H1 (cell line): ENCODE measurements around the gene ARHGAP26. TPM values are rescaled to one million over a fixed set of nuclear protein-coding genes. Genes with fewer than 3 reads are reported as not detected.

Experiments
- CTCF ChIA-PET: fragments of 300-600 bp; sonication (Branson Sonifier 250); formaldehyde crosslinking; loops from one replicate; lab custom pipeline; 2021; ENCODE audit not compliant: partially characterized antibody; lab: Charles Lee
- POLR2A ChIA-PET: fragments of 300-600 bp; sonication (Branson Sonifier 250); formaldehyde crosslinking; loops from one replicate; lab custom pipeline; 2021; ENCODE audit warnings: inconsistent platforms; ENCODE audit not compliant: partially characterized antibody; lab: Charles Lee
- DNase-seq, 2 experiments: peaks; one replicate each; pipeline versions ENCODE4 v3.0.0 to v3.0.0-alpha.2; 2010 to 2022; ENCODE audit warnings: low spot score in 2 of 2, low read depth in 1 of 2, mixed read lengths in 1 of 2
- FAIRE-seq: peaks from 2 replicates; lab custom pipeline; 2011; peaks lifted over from hg19 to GRCh38; lab: Jason Lieb, UNC
- H2AFZ ChIP-seq: 2 replicates; pipeline ENCODE4 v1.8.1; 2012; ENCODE audit warnings: low read length, inconsistent platforms
- H2AK5ac ChIP-seq: 2 replicates; pipeline ENCODE4 v1.6.1; 2013; ENCODE audit warnings: low read depth, low read length
- H2BK120ac ChIP-seq: replicated peaks from 2 replicates; pipeline ENCODE3; 2013; ENCODE audit warnings: low read depth, low read length, inconsistent platforms
- H2BK12ac ChIP-seq: 2 replicates; pipeline ENCODE4 v1.6.1; 2013; ENCODE audit warnings: low read depth, low read length
- H2BK15ac ChIP-seq: 2 replicates; pipeline ENCODE4 v1.6.1; 2013; ENCODE audit warnings: low read length
- H2BK20ac ChIP-seq: 2 replicates; pipeline ENCODE4 v1.6.1; 2013; ENCODE audit warnings: low read length
- H2BK5ac ChIP-seq: 2 replicates; pipeline ENCODE4 v1.6.1; 2013; ENCODE audit warnings: low read depth, low read length
- H3K14ac ChIP-seq: 2 replicates; pipeline ENCODE4 v1.6.1; 2013; ENCODE audit warnings: inconsistent platforms; ENCODE audit not compliant: insufficient read length
- H3K18ac ChIP-seq: 2 replicates; pipeline ENCODE4 v1.6.1; 2013; ENCODE audit warnings: low read length; ENCODE audit errors: extremely low read depth
- H3K23ac ChIP-seq: 2 replicates; pipeline ENCODE4 v1.6.1; 2013; ENCODE audit warnings: inconsistent platforms; ENCODE audit not compliant: insufficient read length
- H3K23me2 ChIP-seq: 2 replicates; pipeline ENCODE4 v1.6.1; 2013; ENCODE audit warnings: low read depth, low read length
- H3K27ac ChIP-seq: 2 replicates; pipeline ENCODE4 v1.6.1; 2011; ENCODE audit warnings: low read depth, low read length, inconsistent platforms
- H3K27me3 ChIP-seq, 4 experiments: replicated peaks in 1 of 4; 1 replicate in 1 of 4; 2 replicates in 3 of 4; pipeline versions ENCODE4 v1.6.1 to v1.8.1; 2011 to 2013; ENCODE audit warnings: low read length in 3 of 4, mild to moderate bottlenecking in 3 of 4, inconsistent platforms in 2 of 4, mixed read lengths in 2 of 4, moderate library complexity in 1 of 4; ENCODE audit not compliant: control insufficient read depth in 3 of 4, insufficient read depth in 3 of 4; ENCODE audit errors: extremely low read depth in 1 of 4
- H3K36me3 ChIP-seq, 4 experiments: 2 replicates each; pipeline versions ENCODE4 v1.6.1 to v1.8.1; 2011 to 2013; ENCODE audit warnings: mild to moderate bottlenecking in 4 of 4, low read length in 3 of 4, moderate library complexity in 2 of 4, control low read depth in 1 of 4, inconsistent platforms in 1 of 4; ENCODE audit not compliant: insufficient read depth in 4 of 4, control insufficient read depth in 2 of 4
- H3K4ac ChIP-seq: replicated peaks from 2 replicates; pipeline ENCODE3; 2013; ENCODE audit warnings: low read length, low read depth, mixed read lengths, inconsistent platforms; ENCODE audit not compliant: insufficient read length
- H3K4me1 ChIP-seq, 4 experiments: replicated peaks in 1 of 4; 1 replicate in 1 of 4; 2 replicates in 3 of 4; pipeline versions ENCODE4 v1.6.1 to v1.8.1; 2011 to 2013; ENCODE audit warnings: low read length in 3 of 4, inconsistent platforms in 2 of 4, mixed read lengths in 1 of 4; ENCODE audit not compliant: insufficient read depth in 4 of 4, control insufficient read depth in 3 of 4
- H3K4me2 ChIP-seq, 2 experiments: 2 replicates each; pipeline versions ENCODE4 v1.6.1 to v1.8.1; 2011 to 2013; ENCODE audit warnings: low read depth in 2 of 2, low read length in 2 of 2, control low read depth in 1 of 2, inconsistent platforms in 1 of 2, mild to moderate bottlenecking in 1 of 2; ENCODE audit not compliant: insufficient read depth in 1 of 2
- H3K4me3 ChIP-seq, 4 experiments: fragments of 200-600, 300-600 bp in 1 of 4; sonication (generic), shearing (Covaris generic), sonication (Bioruptor Twin) in 1 of 4; 2 replicates each; pipeline versions ENCODE4 v1.5.1 to v1.8.1; 2011 to 2016; ENCODE audit warnings: low read length in 4 of 4, low read depth in 3 of 4, control low read depth in 2 of 4, inconsistent platforms in 2 of 4, mild to moderate bottlenecking in 2 of 4, mixed read lengths in 1 of 4, moderate library complexity in 1 of 4; ENCODE audit not compliant: insufficient read depth in 2 of 4; ENCODE audit errors: extremely low read depth in 1 of 4
- H3K56ac ChIP-seq: replicated peaks from 2 replicates; pipeline ENCODE3; 2013; ENCODE audit warnings: low read depth, mild to moderate bottlenecking, mixed read lengths, low read length, inconsistent platforms; ENCODE audit not compliant: insufficient read length
- H3K79me1 ChIP-seq: 2 replicates; pipeline ENCODE4 v1.6.1; 2013; ENCODE audit warnings: low read depth, low read length, control low read depth
- H3K79me2 ChIP-seq, 2 experiments: 2 replicates each; pipeline versions ENCODE4 v1.6.1 to v1.8.1; 2012 to 2013; ENCODE audit warnings: low read length in 2 of 2, mild to moderate bottlenecking in 2 of 2, inconsistent platforms in 1 of 2; ENCODE audit not compliant: insufficient read depth in 2 of 2, control insufficient read depth in 1 of 2
- H3K9ac ChIP-seq, 4 experiments: replicated peaks in 1 of 4; 1 replicate in 1 of 4; 2 replicates in 3 of 4; pipeline versions ENCODE4 v1.6.1 to v1.8.1; 2011 to 2013; ENCODE audit warnings: low read depth in 3 of 4, low read length in 3 of 4, control low read depth in 2 of 4, mild to moderate bottlenecking in 2 of 4, moderate library complexity in 2 of 4, inconsistent platforms in 1 of 4; ENCODE audit errors: extremely low read depth in 1 of 4
- H3K9me3 ChIP-seq, 2 experiments: 2 replicates each; pipeline versions ENCODE4 v1.6.1 to v1.8.1; 2012 to 2013; ENCODE audit warnings: mild to moderate bottlenecking in 2 of 2, moderate library complexity in 2 of 2, control low read depth in 1 of 2, inconsistent platforms in 1 of 2, low read depth in 1 of 2, low read length in 1 of 2, mixed read lengths in 1 of 2; ENCODE audit not compliant: insufficient read depth in 2 of 2
- H4K20me1 ChIP-seq, 2 experiments: replicated peaks in 1 of 2; 2 replicates each; pipeline versions ENCODE3 to v1.8.1; 2011 to 2013; ENCODE audit warnings: inconsistent platforms in 2 of 2, low read length in 2 of 2, mild to moderate bottlenecking in 1 of 2; ENCODE audit not compliant: insufficient read depth in 2 of 2, control insufficient read depth in 1 of 2
- H4K5ac ChIP-seq: 2 replicates; pipeline ENCODE4 v1.6.1; 2013; ENCODE audit warnings: low read length, low read depth, mixed read lengths, inconsistent platforms; ENCODE audit not compliant: insufficient read length
- H4K8ac ChIP-seq: 2 replicates; pipeline ENCODE4 v1.8.0; 2013; ENCODE audit warnings: mild to moderate bottlenecking, moderate library complexity, low read length, inconsistent platforms; ENCODE audit not compliant: insufficient read depth; ENCODE audit errors: extremely low read depth
- H4K91ac ChIP-seq: replicated peaks from 2 replicates; pipeline ENCODE3; 2013; ENCODE audit warnings: low read length, mixed read lengths, inconsistent platforms; ENCODE audit not compliant: insufficient read length
- CHD2 ChIP-seq: IDR thresholded peaks from 2 replicates; pipeline ENCODE4 v1.6.1; 2012; ENCODE audit warnings: low read length, improper control_type of control experiment
- polyA plus RNA-seq, 7 experiments: library from polyadenylated mRNA; depleted of rRNA in 3 of 7; stranded (reverse) in 5 of 7; unstranded in 2 of 7; fragments of >200 nt in 5 of 7; fragments of 200-250 nt in 2 of 7; gene quantifications; 1 replicate in 5 of 7; 2 replicates in 1 of 7; 4 replicates in 1 of 7; pipeline versions ENCODE4 v1.2.1 to v1.2.3, GENCODE V29; 2011 to 2013; ENCODE audit warnings: missing spikeins in 2 of 7, mixed read lengths in 2 of 7
- total RNA-seq: library from RNA; stranded (reverse); fragmentation: NEBNext Ultra II Directional; extraction: Animal tissue kit (Norgen Biotek cat#: 25700); gene quantifications from 2 replicates; pipeline ENCODE4 v1.2.1, GENCODE V29; 2021

The ARHGAP26 gene
- total and polyA plus RNA-seq, 2 of the 8 experiments (the other 6 are each of a cell fraction or from before 2014, with no cell fraction given): 7.1 to 24.8 TPM

GRCh38 chr5:142911775-142912174 is 141.6 kb downstream of the ARHGAP26 start:
- H2AFZ ChIP-seq: no peak overlapping the region
- H3K23me2 ChIP-seq: no peaks in the 10 kb centered on the region
- H4K20me1 ChIP-seq: no peaks in the 10 kb centered on the region
- FAIRE-seq (no peak), DNase-seq (no peak)
- no peaks in the 10 kb centered on the region for H3K27me3 ChIP-seq
- no peaks in the 10 kb centered on the region for H3K79me2 ChIP-seq
- no peak overlapping the region for H2BK15ac ChIP-seq
- H4K91ac ChIP-seq: no peak overlapping the region
- no peak overlapping the region for H4K8ac ChIP-seq
- no peak overlapping the region for H3K4ac ChIP-seq
- ChIA-PET POLR2A (no interaction called here), CTCF (interaction anchor here (1.1 to 11.9 kb wide), 6 partner anchors 10 to 196 kb away, joined by 5 to 118 read pairs (median 82); no protein-coding TSS in a partner anchor)
- no peak overlapping the region for H4K5ac ChIP-seq
- no peak overlapping the region for H2BK12ac ChIP-seq
- no peak overlapping the region for H3K4me2 ChIP-seq
- H3K27ac ChIP-seq: no peak overlapping the region
- H2BK20ac ChIP-seq: no peak overlapping the region
- no peak overlapping the region for H2AK5ac ChIP-seq
- H3K23ac ChIP-seq: no peak overlapping the region
- peaks cover 0 to 4% (median 0%) of the 10 kb centered on the region in 4 experiments; a peak in 4 of 8 replicates for H3K36me3 ChIP-seq
- no peak overlapping the region for H3K4me3 ChIP-seq
- no peak overlapping the region for H3K14ac ChIP-seq
- H3K56ac ChIP-seq: no peak overlapping the region
- no peak overlapping the region for H2BK120ac ChIP-seq
- no peaks in the 10 kb centered on the region for H3K79me1 ChIP-seq
- no peaks in the 10 kb centered on the region for H3K9me3 ChIP-seq
- H3K18ac ChIP-seq: no peak overlapping the region
- peaks cover 0 to 6% (median 3%) of the 10 kb centered on the region in 4 experiments; a peak in 3 of 7 replicates for H3K4me1 ChIP-seq
- no peak overlapping the region for H2BK5ac ChIP-seq
- H3K9ac ChIP-seq: no peak overlapping the region
- TF ChIP-seq CHD2: no peak
